GM21381 (cell line): Measurements from ENCODE around the gene CR1.
"Not testable (repeated sequence)": the region's sequence is repeated elsewhere in the genome, so short reads cannot be mapped to it uniquely, and the experiment has no call there.

Experiments
- ATAC-seq: cut with Tn5 transposase; IDR thresholded peaks from one replicate; pipeline ENCODE4 v1.9.1; 2021; ENCODE audit warnings: mild to moderate bottlenecking, moderate library complexity; ENCODE audit not compliant: unreplicated experiment

Gene CR1

DNA sequence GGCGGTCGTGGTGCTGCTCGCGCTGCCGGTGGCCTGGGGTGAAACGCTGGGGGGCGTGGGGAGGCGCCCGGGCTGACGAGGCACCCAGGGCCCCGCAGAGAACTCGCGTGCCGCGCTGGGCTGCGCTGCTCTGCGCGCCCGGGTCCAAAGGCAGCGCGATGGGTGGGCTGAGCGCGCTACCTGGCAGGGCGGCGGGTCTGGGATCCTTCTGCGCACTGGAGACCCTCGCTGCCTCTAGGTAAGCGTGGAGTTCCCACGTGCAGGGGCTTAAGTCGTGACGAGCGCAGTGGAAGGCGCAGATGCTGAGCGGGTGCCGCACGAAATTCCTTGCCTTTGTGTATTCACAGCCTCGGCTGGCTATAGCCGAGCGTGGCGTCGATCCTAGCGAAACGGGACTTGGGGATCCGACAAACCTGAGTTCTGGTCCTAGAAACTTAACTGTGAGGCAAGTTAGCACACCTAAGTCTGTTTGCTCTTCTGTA, 173.6 kb downstream of the CR1 start:
- no peak for ATAC-seq

DNA sequence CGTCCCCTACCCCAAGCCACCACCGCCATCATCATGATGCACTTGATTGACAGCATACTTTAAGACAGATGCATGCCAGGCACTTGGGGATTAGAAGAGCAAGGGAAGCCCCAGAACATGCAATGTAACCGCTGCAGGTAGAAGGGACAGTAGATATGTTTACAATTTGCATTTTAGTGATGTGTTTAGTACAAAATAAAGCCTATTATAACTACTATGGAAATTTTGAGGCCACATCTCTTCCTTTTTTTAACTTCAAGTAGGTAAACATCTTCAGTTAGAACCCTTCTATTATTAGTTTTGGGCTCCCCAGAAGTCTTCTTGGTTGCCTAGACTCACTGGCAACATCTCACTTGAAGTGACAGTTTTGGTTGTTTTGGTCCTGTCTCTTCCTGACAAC, 174.2 kb downstream of the CR1 start:
- ATAC-seq, result no peak

DNA sequence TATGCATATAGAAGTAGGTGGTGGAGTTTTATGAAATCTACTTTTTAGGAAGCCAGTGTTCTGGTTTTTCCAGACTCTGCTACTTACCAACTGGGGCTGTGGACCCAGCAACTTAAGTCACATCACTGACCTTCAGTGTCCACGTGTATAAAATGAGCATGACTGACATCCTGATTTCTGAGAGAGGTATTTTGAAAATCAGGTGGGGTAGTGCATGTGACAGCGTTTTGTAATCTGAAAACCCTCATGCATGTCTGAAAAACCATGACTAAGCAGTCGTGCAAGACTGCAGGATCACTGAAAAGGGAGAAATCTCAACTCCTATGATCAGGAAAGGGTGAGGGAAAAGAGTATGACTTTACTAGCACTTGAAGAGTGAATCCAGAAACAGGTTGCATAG, 175.0 kb downstream of the CR1 start:
- no peak for ATAC-seq

DNA sequence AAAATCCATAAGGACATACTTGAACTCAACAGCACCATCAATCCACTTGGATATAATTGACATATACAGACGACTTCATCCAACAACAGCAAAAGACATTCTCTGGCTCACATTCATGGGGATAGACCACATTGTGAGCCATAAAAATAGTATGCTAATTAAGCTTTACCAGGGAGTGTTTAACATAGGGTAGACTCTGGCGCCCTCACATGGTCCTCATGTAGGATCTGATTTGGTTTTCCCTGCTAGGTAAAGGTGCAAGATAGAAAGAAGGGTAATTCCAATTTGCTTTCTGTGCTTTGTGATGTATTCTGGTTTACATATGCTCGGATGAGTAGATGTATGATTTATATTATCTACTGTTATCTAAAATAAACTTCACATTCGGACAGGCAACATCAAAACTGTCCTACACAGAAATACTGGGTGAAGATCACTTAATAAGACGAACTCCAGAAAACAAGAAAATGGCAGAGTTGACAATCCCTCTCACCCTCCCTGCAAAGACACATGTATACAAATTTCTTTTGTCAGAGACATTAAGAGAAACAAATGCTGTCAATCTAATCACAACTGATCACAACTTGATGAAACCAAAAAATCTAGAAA, 176.7 kb downstream of the CR1 start:
- no peak for ATAC-seq

DNA sequence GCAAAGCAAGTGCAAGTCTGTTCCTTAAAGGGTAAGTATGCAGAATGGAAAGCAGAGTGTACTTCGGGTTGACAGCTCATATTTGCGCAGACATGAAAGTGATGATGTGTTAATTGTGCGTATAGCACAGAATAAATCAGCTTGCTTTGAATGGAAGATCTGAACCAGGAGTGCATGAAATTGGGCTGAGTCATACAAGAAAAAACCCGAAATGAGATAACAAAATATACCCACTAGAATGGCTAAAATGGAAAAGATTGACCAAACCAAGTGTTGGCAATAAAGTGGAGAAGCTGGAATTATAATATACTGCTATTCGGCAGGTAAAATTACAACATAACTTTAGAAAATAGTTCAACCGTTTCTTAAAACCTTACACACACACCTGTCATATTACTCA, 177.4 kb downstream of the CR1 start:
- ATAC-seq, result no peak

DNA sequence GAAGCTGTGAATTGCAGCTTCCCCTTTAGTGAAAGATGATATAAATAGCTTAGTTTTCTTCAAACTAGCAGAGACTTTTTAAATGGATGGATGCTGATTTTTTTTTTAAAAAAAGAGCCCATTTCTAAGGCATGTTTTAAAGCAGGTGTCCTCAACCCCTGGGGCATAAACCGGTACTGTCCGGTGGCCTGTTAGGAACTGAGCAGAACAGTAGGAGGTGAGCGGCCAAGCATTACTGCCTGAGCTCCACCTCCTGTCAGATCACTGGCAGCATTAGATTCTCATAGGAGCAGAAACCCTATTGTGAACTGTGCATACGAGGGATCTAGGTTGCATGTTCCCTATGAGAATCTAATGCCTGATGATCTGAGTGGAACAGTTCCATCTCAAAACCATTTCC, 180.2 kb downstream of the CR1 start:
- no peak for ATAC-seq

DNA sequence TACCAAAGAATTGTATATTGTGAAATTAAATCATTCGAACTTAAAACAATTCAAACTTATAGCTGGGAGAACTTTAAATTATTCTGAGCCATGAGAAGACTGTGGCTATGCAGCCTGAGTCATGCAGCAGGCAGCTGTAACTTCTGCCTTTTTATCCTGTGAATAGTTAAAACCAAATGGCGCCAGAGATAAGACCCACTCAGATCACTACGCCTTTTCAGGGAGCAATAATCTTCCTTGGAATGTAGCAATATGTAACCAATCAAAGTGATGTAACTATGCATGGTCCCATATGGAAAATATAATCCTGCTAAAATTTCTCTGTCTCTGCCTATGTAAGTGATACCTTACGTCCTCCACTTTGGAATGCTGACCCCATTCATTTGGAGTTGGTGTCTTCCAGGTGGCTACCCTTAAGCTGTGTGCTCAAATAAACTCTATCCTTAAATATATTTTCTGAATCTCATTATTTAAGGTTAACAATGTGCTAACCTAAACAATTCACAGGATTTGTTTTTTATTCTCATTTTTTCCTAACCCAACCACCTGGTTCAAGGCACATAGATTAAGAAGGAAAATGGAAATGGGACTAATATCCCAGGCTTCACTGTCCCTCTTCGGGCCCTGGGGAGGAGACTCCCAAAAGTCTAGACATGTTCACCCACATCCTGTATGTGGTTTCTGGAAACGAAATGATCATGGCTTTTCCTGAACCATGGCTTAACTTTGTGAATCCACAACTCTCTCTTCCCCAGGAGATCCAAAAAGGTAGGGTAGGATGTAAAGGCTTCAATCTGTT, 184.8 kb downstream of the CR1 start:
- not testable (repeated sequence) for ATAC-seq

DNA sequence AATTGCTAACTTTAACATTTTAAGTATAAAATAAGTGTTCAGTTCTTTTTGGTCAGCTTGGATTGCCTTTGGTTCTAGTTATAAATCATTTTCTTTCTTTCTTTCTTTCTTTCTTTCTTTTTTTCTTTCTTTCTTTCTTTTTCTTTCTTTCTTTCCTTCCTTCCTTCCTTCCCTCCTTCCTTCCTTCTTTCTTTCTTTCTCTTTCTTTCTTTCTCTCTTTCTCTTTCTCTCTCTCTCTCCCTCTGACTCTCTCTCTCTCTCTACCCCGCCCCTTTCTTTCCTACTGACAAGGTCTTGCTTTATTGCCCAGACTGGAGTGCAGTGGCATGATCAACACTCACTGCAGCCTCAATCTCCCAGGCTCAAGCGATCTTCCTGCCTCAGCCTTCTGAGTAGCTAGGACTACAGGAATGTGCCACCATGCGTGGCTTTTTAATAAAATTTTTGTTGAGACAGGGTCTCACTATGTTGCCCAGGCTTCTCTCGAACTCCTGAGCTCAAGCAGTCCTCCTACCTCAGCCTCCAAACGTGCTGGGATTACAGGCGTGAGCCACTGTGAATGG, 187.0 kb downstream of the CR1 start:
- ATAC-seq, result not testable (repeated sequence)

DNA sequence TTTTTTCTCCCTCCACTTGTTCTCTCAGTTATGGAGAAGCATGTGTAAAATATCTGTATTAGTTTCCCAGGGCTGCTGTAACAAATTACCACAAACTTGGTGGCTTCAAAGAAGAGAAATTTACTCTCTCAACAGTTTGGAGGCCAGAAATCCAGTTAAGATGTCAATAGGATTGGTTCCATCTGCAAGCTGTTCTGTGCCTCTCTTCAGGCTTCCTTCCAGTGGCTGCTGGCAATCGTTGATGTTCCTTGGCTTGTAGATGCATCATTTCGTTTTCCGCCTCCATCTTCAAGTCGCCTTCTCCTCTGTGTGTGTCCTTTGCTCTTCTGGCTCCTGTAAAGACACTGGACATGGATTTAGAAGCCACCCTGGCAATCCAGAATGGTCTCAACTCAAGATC, 194.6 kb downstream of the CR1 start:
- ATAC-seq, result not testable (repeated sequence)

DNA sequence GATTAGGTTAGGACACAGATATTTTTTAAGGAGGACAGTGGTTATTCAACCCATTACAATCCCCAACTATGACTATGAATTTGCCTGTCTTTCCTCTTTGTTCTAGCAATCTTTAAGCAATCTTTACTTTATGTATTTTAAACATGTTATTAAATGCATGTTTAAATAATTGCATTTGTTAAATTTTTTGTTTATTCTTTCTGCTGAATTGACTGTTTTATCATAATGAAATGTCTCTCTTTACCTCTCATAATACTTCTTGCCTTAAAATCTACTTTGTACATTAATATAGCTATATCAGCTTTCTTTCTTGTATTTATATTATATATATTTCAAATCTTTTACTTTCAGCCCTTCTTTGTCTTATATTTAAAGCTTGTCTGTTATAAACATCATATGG, 195.1 kb downstream of the CR1 start:
- ATAC-seq, result no peak
